IMR-90 (cell line): Measurements from ENCODE around the gene DAPK1. TPM values are rescaled to one million over a fixed set of nuclear protein-coding genes. Genes with fewer than 3 reads are reported as not detected.
A peak's percentile ranks its signal among the peaks of the same experiment; 100 is the strongest.

Experiments
- ATAC-seq: fragments of 200-7000 bp; cut with Tn5 transposase; 2 replicates; pipeline ENCODE4 v1.9.1; 2020; ENCODE audit warnings: low read depth, mild to moderate bottlenecking, moderate library complexity
- BruUV-seq: library from RNA; stranded (reverse); fragments of 400-500 nt; replicated peaks from 2 replicates; lab custom pipeline; 2021; lab: Mats Ljungman, UMichigan
- CTCF ChIA-PET: fragments of 300-600 bp; formaldehyde crosslinking; extraction: SDS; loops from one replicate; lab custom pipeline; 2021; ENCODE audit warnings: antibody characterized with exemption; lab: Yijun Ruan, JAX
- POLR2A ChIA-PET: fragments of 300-600 bp; sonication (Branson Sonifier 250); formaldehyde crosslinking; loops from one replicate; lab custom pipeline; 2022; ENCODE audit warnings: antibody characterized with exemption; ENCODE audit not compliant: unreplicated experiment; lab: Charles Lee
- DNase-seq: peaks from one replicate; pipeline ENCODE4 v3.0.0; 2013
- H2AFZ ChIP-seq: replicated peaks from 2 replicates; pipeline ENCODE3; 2013; ENCODE audit warnings: low read length, mild to moderate bottlenecking; ENCODE audit not compliant: poor library complexity
- H2AK5ac ChIP-seq: 2 replicates; pipeline ENCODE4 v1.6.1; 2013; ENCODE audit warnings: low read depth, low read length, inconsistent platforms
- H2AK9ac ChIP-seq: replicated peaks from 2 replicates; pipeline ENCODE3; 2013; ENCODE audit warnings: mild to moderate bottlenecking, low read depth, low read length, moderate library complexity; ENCODE audit not compliant: poor library complexity
- H2BK120ac ChIP-seq: 2 replicates; pipeline ENCODE4 v1.6.1; 2013; ENCODE audit warnings: low read depth, low read length, inconsistent platforms
- H2BK15ac ChIP-seq: 3 replicates; pipeline ENCODE4 v1.6.1; 2013; ENCODE audit warnings: low read depth, low read length, inconsistent platforms
- H2BK20ac ChIP-seq: 2 replicates; pipeline ENCODE4 v1.6.1; 2013; ENCODE audit warnings: low read depth, mild to moderate bottlenecking, inconsistent platforms, low read length, moderate library complexity
- H2BK5ac ChIP-seq: 2 replicates; pipeline ENCODE4 v1.6.1; 2013; ENCODE audit warnings: mild to moderate bottlenecking, low read depth, low read length, inconsistent platforms; ENCODE audit not compliant: poor library complexity, severe bottlenecking
- H3K14ac ChIP-seq: replicated peaks from 2 replicates; pipeline ENCODE4 v1.6.1; 2013; ENCODE audit warnings: low read depth, low read length, inconsistent platforms
- H3K18ac ChIP-seq: 2 replicates; pipeline ENCODE4 v1.6.1; 2013; ENCODE audit warnings: low read depth, low read length, control low read depth
- H3K23ac ChIP-seq: 2 replicates; pipeline ENCODE4 v1.6.1; 2013; ENCODE audit warnings: low read depth, low read length, inconsistent platforms
- H3K27ac ChIP-seq: 2 replicates; pipeline ENCODE4 v1.5.1; 2013; ENCODE audit warnings: mild to moderate bottlenecking, control low read depth, low read length; ENCODE audit not compliant: insufficient read depth
- H3K27me3 ChIP-seq: 2 replicates; pipeline ENCODE4 v1.6.1; 2013; ENCODE audit warnings: low read length; ENCODE audit not compliant: control insufficient read depth, insufficient read depth
- H3K36me3 ChIP-seq: 2 replicates; pipeline ENCODE4 v1.6.1; 2013; ENCODE audit warnings: low read length, mixed read lengths; ENCODE audit not compliant: control insufficient read depth, insufficient read depth
- H3K4ac ChIP-seq: 2 replicates; pipeline ENCODE4 v1.6.1; 2013; ENCODE audit warnings: low read depth, low read length, inconsistent platforms
- H3K4me1 ChIP-seq: 2 replicates; pipeline ENCODE4 v1.6.1; 2013; ENCODE audit warnings: low read length, mixed read lengths; ENCODE audit not compliant: control insufficient read depth, insufficient read depth
- H3K4me2 ChIP-seq: 2 replicates; pipeline ENCODE4 v1.6.1; 2013; ENCODE audit warnings: low read depth, mild to moderate bottlenecking, control low read depth, low read length, moderate library complexity
- H3K4me3 ChIP-seq: 2 replicates; pipeline ENCODE4 v1.5.1; 2013; ENCODE audit warnings: low read depth, mild to moderate bottlenecking, control low read depth, low read length, moderate library complexity; ENCODE audit not compliant: insufficient read depth
- H3K56ac ChIP-seq: 2 replicates; pipeline ENCODE4 v1.6.1; 2013; ENCODE audit warnings: low read length, inconsistent platforms; ENCODE audit not compliant: insufficient read depth; ENCODE audit errors: extremely low read depth
- H3K79me1 ChIP-seq, 2 experiments: 2 replicates each; pipeline ENCODE4 v1.6.1; 2013; ENCODE audit warnings: low read length in 2 of 2, inconsistent platforms in 1 of 2, low read depth in 1 of 2
- H3K9ac ChIP-seq: 2 replicates; pipeline ENCODE4 v1.6.1; 2013; ENCODE audit warnings: low read depth, low read length, control low read depth
- H3K9me1 ChIP-seq: 2 replicates; pipeline ENCODE4 v1.6.1; 2013; ENCODE audit warnings: low read length, inconsistent platforms; ENCODE audit not compliant: insufficient read depth
- H3K9me3 ChIP-seq: 2 replicates; pipeline ENCODE4 v1.6.1; 2013; ENCODE audit warnings: low read length; ENCODE audit not compliant: control insufficient read depth, insufficient read depth
- H4K20me1 ChIP-seq: 2 replicates; pipeline ENCODE4 v1.6.1; 2013; ENCODE audit warnings: low read length, inconsistent platforms; ENCODE audit not compliant: insufficient read depth
- H4K5ac ChIP-seq: 2 replicates; pipeline ENCODE4 v1.6.1; 2013; ENCODE audit warnings: mild to moderate bottlenecking, low read depth, low read length, control low read depth
- H4K8ac ChIP-seq, 2 experiments: 2 replicates each; pipeline ENCODE4 v1.6.1; 2013; ENCODE audit warnings: low read depth in 2 of 2, low read length in 2 of 2, control low read depth in 1 of 2, inconsistent platforms in 1 of 2
- H4K91ac ChIP-seq: 2 replicates; pipeline ENCODE4 v1.6.1; 2013; ENCODE audit warnings: low read depth, low read length, inconsistent platforms; ENCODE audit not compliant: insufficient read depth
- CTCF ChIP-seq: conservative IDR thresholded peaks from 2 replicates; pipeline ENCODE4 v1.5.1; 2012; ENCODE audit warnings: mild to moderate bottlenecking, low read depth, low read length, improper control_type of control experiment
- MAFK ChIP-seq: IDR thresholded peaks from 2 replicates; pipeline ENCODE4 v1.6.1; 2012; ENCODE audit warnings: low read depth, low read length, improper control_type of control experiment
- MXI1 ChIP-seq: IDR thresholded peaks from 2 replicates; pipeline ENCODE4 v1.6.1; 2012; ENCODE audit warnings: low read depth, mild to moderate bottlenecking, low read length, moderate library complexity, borderline replicate concordance
- NFE2L2 ChIP-seq: fragments of 150-350 bp; IDR thresholded peaks from 2 replicates; pipeline ENCODE4 v1.6.1; 2016; ENCODE audit warnings: low read depth, mild to moderate bottlenecking, low read length
- RAD21 ChIP-seq: IDR thresholded peaks from 2 replicates; pipeline ENCODE4 v1.6.1; 2012; ENCODE audit warnings: low read length, improper control_type of control experiment
- RCOR1 ChIP-seq: IDR thresholded peaks from 2 replicates; pipeline ENCODE4 v1.6.1; 2012; ENCODE audit warnings: mild to moderate bottlenecking, low read length, improper control_type of control experiment; ENCODE audit not compliant: insufficient replicate concordance
- RFX5 ChIP-seq: IDR thresholded peaks from 2 replicates; pipeline ENCODE4 v1.8.0; 2012; ENCODE audit warnings: low read depth, mild to moderate bottlenecking, low read length, moderate library complexity
- WGBS, 2 experiments: methylation state at CpG; one replicate each; pipeline versions ENCODE4 v1.1.5 to v1.1.7; 2013; ENCODE audit warnings: missing lambda C conversion rate in 2 of 2; ENCODE audit not compliant: insufficient read length in 1 of 2; ENCODE audit errors: extremely low coverage in 2 of 2; 5-methylcytosine and 5-hydroxymethylcytosine counted together
- dilution Hi-C: fragments of 300-500 bp; cut with HindIII; formaldehyde crosslinking; loops from one replicate; pipeline ENCODE4 v1.14.3; 2018; ENCODE audit warnings: low sequenced_read_pairs; ENCODE audit not compliant: unreplicated experiment
- in situ Hi-C: fragments of 300-500 bp; cut with MboI; formaldehyde crosslinking; loops from 3 replicates; pipeline ENCODE4 v1.14.3; 2019; ENCODE audit warnings: low sequenced_read_pairs, inconsistent platforms, mixed read lengths
- intact Hi-C: fragments of 100-400 bp; cut with micrococcal nuclease; formaldehyde crosslinking; loops from 2 replicates; pipeline ENCODE4 v1.10.0; 2022
- polyA plus RNA-seq, 3 experiments: library from polyadenylated mRNA; depleted of rRNA; stranded (reverse); fragments of >200 nt; gene quantifications; 2 replicates each; pipeline ENCODE4 v1.2.3, GENCODE V29; 2012; ENCODE audit warnings: low replicate concordance in 1 of 3
- total RNA-seq: library from RNA; depleted of rRNA; stranded (reverse); fragments of >200 nt; gene quantifications from 2 replicates; pipeline ENCODE4 v1.2.3, GENCODE V29; 2012

The DAPK1 gene
- total and polyA plus RNA-seq, 2 of the 4 experiments (the other 2 are of a cell fraction) = under 0.01 to 0.03 TPM

- no TSS peak for BruUV-seq
- Histone ChIP-seq H3K9me3 (peaks cover 2% of the 10 kb centered on the region; the same call in 1 of the 2 replicates), H3K79me1 (no peaks in the 10 kb centered on the region), H3K23ac (no peak overlapping the region), H2BK5ac (no peak overlapping the region), H3K4me1 (no peaks in the 10 kb centered on the region), H3K9me1 (peaks cover 5% of the 10 kb centered on the region; the same call in 1 of the 2 replicates), H3K27ac (no peak overlapping the region), H3K14ac (no peak overlapping the region), H2BK15ac (no peak overlapping the region), H2AK5ac (no peak overlapping the region), H3K4me3 (no peak overlapping the region), H2BK20ac (no peak overlapping the region), H3K36me3 (no peaks in the 10 kb centered on the region), H3K56ac (no peak overlapping the region), H2BK120ac (no peak overlapping the region), H4K91ac (no peak overlapping the region), H3K4ac (no peak overlapping the region), H4K8ac (no peak overlapping the region), H2AFZ (no peak overlapping the region), H3K4me2 (no peak overlapping the region), H3K18ac (no peak overlapping the region), H2AK9ac (no peak overlapping the region), H4K5ac (no peak overlapping the region), H3K9ac (no peak overlapping the region), H4K20me1 (no peaks in the 10 kb centered on the region), H3K27me3 (no peaks in the 10 kb centered on the region; the same call in 1 of the 2 replicates)
- ChIA-PET POLR2A (no interaction called here), CTCF (no interaction called here)
- DNase-seq (peak; percentile 6), ATAC-seq (no peak)
- intact Hi-C loops = no loop called here
- WGBS, 2 experiments = no CpG with 5 or more reads among the region's 3 CpGs
- in situ Hi-C loops = no loop called here
- dilution Hi-C loops = no loop called here
- no peak for TF ChIP-seq RAD21
- no peak for TF ChIP-seq NFE2L2
- no peak for TF ChIP-seq CTCF
- no peak for TF ChIP-seq RFX5
- TF ChIP-seq MAFK = no peak
- no peak for TF ChIP-seq MXI1
- no peak for TF ChIP-seq RCOR1
Observed at GRCh38 chr9:87740209-87740608, 242.5 kb downstream of the DAPK1 start.
